DMS 273 treated with DMSO at 0.1 percent for 48 hours (cell line): ENCODE results near the gene CMSS1.
A peak's percentile ranks its signal among the peaks of the same experiment; 100 is the strongest.

Experiments
- DNase-seq: peaks from one replicate; lab custom pipeline; 2025; lab: John Stamatoyannopoulos, UW

Gene CMSS1

GRCh38 chr3:99960123-99960878 lies 142.6 kb downstream of the CMSS1 start:
- DNase-seq = no peak

- DNase-seq = no peak
Measured at GRCh38 chr3:99960941-99961340, 143.3 kb downstream of the CMSS1 start.

GRCh38 chr3:99961756-99962515 lies 144.3 kb downstream of the CMSS1 start:
- DNase-seq = no peak

- DNase-seq = no peak
Measured at GRCh38 chr3:99962703-99963102, 145.0 kb downstream of the CMSS1 start.

GRCh38 chr3:99965077-99965476 lies 147.4 kb downstream of the CMSS1 start:
- no peak for DNase-seq

- DNase-seq = no peak
Measured at GRCh38 chr3:99965681-99966408, 148.2 kb downstream of the CMSS1 start.

GRCh38 chr3:99966662-99967416 lies 149.2 kb downstream of the CMSS1 start:
- no peak for DNase-seq

GRCh38 chr3:99967796-99968195 lies 150.1 kb downstream of the CMSS1 start:
- DNase-seq = no peak

GRCh38 chr3:99969136-99969535 lies 151.5 kb downstream of the CMSS1 start:
- no peak for DNase-seq

GRCh38 chr3:99970198-99970597 lies 152.5 kb downstream of the CMSS1 start:
- DNase-seq = no peak

GRCh38 chr3:99971761-99972160 lies 154.1 kb downstream of the CMSS1 start:
- DNase-seq = no peak

GRCh38 chr3:99972380-99973104 lies 154.9 kb downstream of the CMSS1 start:
- DNase-seq = peak; percentile 20

- DNase-seq = no peak
Measured at GRCh38 chr3:99974989-99975388, 157.3 kb downstream of the CMSS1 start.

- no peak for DNase-seq
Measured at GRCh38 chr3:99976584-99976983, 158.9 kb downstream of the CMSS1 start.

- DNase-seq = no peak
Measured at GRCh38 chr3:99978221-99978620, 160.6 kb downstream of the CMSS1 start.

- no peak for DNase-seq
Measured at GRCh38 chr3:99980606-99981005, 162.9 kb downstream of the CMSS1 start.

- no peak for DNase-seq
Measured at GRCh38 chr3:99981138-99981537, 163.5 kb downstream of the CMSS1 start.

GRCh38 chr3:99982650-99983049 lies 165.0 kb downstream of the CMSS1 start:
- no peak for DNase-seq

- no peak for DNase-seq
Measured at GRCh38 chr3:99984139-99984538, 166.5 kb downstream of the CMSS1 start.

GRCh38 chr3:99984668-99985067 lies 167.0 kb downstream of the CMSS1 start:
- no peak for DNase-seq

GRCh38 chr3:99990179-99990578 lies 172.5 kb downstream of the CMSS1 start:
- DNase-seq = no peak
